TTC549 (cell line): ENCODE results near the gene TMEM126B.

Experiments
- FAIRE-seq: peaks from 2 replicates; lab custom pipeline; 2012; peaks lifted over from hg19 to GRCh38; lab: Jason Lieb, UNC

Gene TMEM126B

GRCh38 chr11:85682330-85683305, 54.2 kb downstream of the TMEM126B start:
- no peak for FAIRE-seq

GRCh38 chr11:85685125-85685819, 56.9 kb downstream of the TMEM126B start:
- no peak for FAIRE-seq

GRCh38 chr11:85685820-85686459, 57.5 kb downstream of the TMEM126B start, which contains the start of gene CCDC89:
CCDC89 (minus strand) TSS chr11:85686195; CDS start chr11:85686130, 65 bp downstream.
- peak; percentile 98 for FAIRE-seq
